SU-DHL-6 (cell line): ENCODE data around the gene ADAM19.

Experiments used
- EZH2phosphoT487 ChIP-seq: fragments of 200-600 bp; sonication (generic), shearing (Covaris generic); conservative IDR thresholded peaks from 2 replicates; pipeline ENCODE4 v1.6.1; 2018; ENCODE audit warnings: mild to moderate bottlenecking, antibody characterized with exemption, low read length, moderate library complexity, mixed read lengths
- TF ChIP-seq, protein P1 (sequence below): fragments of 200-600 bp; sonication (generic); IDR thresholded peaks from one replicate; pipeline ENCODE4 v1.5.1; 2017; ENCODE audit warnings: antibody characterized with exemption, mild to moderate bottlenecking, low read length, moderate library complexity; ENCODE audit not compliant: insufficient read depth, poor library complexity, severe bottlenecking

GRCh38 chr5:157547941-157548512, 27.5 kb downstream of the ADAM19 start:
- TF ChIP-seq, protein P1, sequence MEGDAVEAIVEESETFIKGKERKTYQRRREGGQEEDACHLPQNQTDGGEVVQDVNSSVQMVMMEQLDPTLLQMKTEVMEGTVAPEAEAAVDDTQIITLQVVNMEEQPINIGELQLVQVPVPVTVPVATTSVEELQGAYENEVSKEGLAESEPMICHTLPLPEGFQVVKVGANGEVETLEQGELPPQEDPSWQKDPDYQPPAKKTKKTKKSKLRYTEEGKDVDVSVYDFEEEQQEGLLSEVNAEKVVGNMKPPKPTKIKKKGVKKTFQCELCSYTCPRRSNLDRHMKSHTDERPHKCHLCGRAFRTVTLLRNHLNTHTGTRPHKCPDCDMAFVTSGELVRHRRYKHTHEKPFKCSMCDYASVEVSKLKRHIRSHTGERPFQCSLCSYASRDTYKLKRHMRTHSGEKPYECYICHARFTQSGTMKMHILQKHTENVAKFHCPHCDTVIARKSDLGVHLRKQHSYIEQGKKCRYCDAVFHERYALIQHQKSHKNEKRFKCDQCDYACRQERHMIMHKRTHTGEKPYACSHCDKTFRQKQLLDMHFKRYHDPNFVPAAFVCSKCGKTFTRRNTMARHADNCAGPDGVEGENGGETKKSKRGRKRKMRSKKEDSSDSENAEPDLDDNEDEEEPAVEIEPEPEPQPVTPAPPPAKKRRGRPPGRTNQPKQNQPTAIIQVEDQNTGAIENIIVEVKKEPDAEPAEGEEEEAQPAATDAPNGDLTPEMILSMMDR: no peak
- no peak for TF ChIP-seq EZH2phosphoT487
